ENCODE data around the gene CSNK1E.
A peak's percentile ranks its signal among the peaks of the same experiment; 100 is the strongest.

CSNK1E gene

DNA sequence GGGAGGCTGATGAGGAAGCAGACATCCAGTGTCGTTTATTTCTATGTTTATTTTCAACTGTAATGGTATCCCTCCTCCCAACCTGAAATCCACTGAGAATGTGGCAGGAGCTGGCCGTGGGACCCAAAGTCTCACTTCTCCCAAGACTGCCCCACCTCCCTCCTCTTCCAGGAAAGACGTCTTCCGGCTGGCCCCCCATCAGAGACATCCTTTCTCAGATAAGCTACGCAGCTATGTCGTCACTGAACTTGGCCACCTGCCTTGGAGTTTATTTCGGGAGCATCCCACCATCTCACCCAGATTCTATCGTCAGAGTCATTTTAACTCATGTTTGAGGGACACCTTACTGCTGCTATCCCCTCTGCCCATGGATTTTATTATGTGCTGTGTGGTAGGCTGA, 58.3 kb downstream of the CSNK1E start (continued):
- TF ChIP-seq RARB (CRISPR knock-in tag; IDR thresholded peaks at IDR 0.05): no peak
- TF ChIP-seq OSR1 (CRISPR knock-in tag; IDR thresholded peaks at IDR 0.05): no peak
- TF ChIP-seq ESRRG (CRISPR knock-in tag; IDR thresholded peaks at IDR 0.05): no peak
- TF ChIP-seq ISL1 (CRISPR knock-in tag; IDR thresholded peaks at IDR 0.05): no peak
- TF ChIP-seq ZFP3 (CRISPR knock-in tag; IDR thresholded peaks at IDR 0.05): no peak

DNA sequence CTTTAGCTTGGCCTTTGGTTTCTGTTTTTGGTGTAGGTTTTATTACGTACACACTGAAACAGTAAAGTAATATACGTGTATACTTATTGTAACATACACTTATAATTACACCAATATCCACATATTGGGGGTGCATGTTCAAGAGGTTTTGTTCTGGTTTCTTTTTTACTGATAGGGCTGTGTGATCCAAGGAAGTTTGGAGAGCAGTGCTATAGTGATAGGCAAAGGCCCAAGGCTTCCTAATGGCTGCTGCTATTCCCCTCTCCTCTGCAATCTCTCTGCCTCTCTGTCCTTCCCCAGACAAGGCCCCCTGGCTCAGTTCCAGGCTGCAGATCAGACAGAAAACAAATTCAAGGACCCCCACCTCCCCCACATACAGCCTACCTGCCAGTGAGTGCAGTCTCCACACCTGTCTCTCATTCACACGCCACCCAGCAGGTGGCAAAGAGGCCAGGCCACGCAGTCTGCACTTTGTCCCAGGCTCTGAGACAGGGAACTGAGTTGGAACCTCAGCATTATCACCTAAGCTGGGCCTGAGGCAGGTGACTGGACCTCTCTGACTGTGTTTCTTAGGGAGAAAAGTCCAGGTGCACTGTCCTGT, 59.5 kb downstream of the CSNK1E start:
- ATAC-seq: peak; percentile 57
- TF ChIP-seq PPARA (CRISPR knock-in tag; IDR thresholded peaks at IDR 0.05; ENCODE audit: borderline replicate concordance) (no peak), ZNF8 (CRISPR knock-in tag; IDR thresholded peaks at IDR 0.05) (no peak), ZNF565 (CRISPR knock-in tag; conservative IDR thresholded peaks at IDR 0.05; ENCODE audit: low read depth) (no peak), ZNF70 (CRISPR knock-in tag; IDR thresholded peaks at IDR 0.05) (no peak), ARNTL (CRISPR knock-in tag; IDR thresholded peaks at IDR 0.05; ENCODE audit: borderline replicate concordance, low read depth) (no peak), SNAI2 (CRISPR knock-in tag; IDR thresholded peaks at IDR 0.05) (no peak)
- TF ChIP-seq, protein P1, sequence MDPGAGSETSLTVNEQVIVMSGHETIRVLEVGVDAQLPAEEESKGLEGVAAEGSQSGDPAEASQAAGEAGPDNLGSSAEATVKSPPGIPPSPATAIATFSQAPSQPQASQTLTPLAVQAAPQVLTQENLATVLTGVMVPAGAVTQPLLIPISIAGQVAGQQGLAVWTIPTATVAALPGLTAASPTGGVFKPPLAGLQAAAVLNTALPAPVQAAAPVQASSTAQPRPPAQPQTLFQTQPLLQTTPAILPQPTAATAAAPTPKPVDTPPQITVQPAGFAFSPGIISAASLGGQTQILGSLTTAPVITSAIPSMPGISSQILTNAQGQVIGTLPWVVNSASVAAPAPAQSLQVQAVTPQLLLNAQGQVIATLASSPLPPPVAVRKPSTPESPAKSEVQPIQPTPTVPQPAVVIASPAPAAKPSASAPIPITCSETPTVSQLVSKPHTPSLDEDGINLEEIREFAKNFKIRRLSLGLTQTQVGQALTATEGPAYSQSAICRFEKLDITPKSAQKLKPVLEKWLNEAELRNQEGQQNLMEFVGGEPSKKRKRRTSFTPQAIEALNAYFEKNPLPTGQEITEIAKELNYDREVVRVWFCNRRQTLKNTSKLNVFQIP (CRISPR knock-in tag; IDR thresholded peaks at IDR 0.05; ENCODE audit: borderline replicate concordance, low read depth): no peak

DNA sequence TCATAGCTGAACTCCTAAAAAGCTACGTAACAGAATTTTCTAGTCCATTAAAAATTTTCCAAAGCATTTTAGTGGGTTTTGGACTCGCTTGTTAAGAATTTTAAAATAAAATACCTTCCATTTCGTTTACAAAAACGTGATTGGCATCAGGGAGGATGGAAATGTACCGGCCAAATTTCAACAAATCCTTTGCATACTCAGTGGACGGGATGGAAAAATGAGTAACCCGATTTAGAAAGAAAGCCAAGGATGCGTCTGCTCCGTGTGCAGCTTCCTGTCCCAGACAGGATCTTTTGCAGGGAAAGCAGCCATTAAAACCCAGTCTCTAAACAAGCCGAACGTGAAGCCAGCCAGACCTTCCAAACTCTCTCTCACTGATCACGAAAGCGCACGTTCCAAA, 60.1 kb downstream of the CSNK1E start:
- TF ChIP-seq PPARA (CRISPR knock-in tag; IDR thresholded peaks at IDR 0.05; ENCODE audit: borderline replicate concordance): no peak
- no peak for TF ChIP-seq ZNF565 (CRISPR knock-in tag; conservative IDR thresholded peaks at IDR 0.05; ENCODE audit: low read depth)
- TF ChIP-seq SNAI2 (CRISPR knock-in tag; IDR thresholded peaks at IDR 0.05): no peak
- TF ChIP-seq, protein P2, sequence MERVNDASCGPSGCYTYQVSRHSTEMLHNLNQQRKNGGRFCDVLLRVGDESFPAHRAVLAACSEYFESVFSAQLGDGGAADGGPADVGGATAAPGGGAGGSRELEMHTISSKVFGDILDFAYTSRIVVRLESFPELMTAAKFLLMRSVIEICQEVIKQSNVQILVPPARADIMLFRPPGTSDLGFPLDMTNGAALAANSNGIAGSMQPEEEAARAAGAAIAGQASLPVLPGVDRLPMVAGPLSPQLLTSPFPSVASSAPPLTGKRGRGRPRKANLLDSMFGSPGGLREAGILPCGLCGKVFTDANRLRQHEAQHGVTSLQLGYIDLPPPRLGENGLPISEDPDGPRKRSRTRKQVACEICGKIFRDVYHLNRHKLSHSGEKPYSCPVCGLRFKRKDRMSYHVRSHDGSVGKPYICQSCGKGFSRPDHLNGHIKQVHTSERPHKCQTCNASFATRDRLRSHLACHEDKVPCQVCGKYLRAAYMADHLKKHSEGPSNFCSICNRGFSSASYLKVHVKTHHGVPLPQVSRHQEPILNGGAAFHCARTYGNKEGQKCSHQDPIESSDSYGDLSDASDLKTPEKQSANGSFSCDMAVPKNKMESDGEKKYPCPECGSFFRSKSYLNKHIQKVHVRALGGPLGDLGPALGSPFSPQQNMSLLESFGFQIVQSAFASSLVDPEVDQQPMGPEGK (CRISPR knock-in tag; IDR thresholded peaks at IDR 0.05; ENCODE audit: borderline replicate concordance): no peak
- TF ChIP-seq RARB (CRISPR knock-in tag; IDR thresholded peaks at IDR 0.05): no peak
- TF ChIP-seq ZC3H10 (CRISPR knock-in tag; IDR thresholded peaks at IDR 0.05): no peak
- peak; percentile 69 for ATAC-seq

GRCh38 chr22:38255697-38256096, 61.5 kb downstream of the CSNK1E start:
- TF ChIP-seq ZC3H10 (CRISPR knock-in tag; IDR thresholded peaks at IDR 0.05) (no peak), CSDC2 (CRISPR knock-in tag; IDR thresholded peaks at IDR 0.05) (no peak), OSR1 (CRISPR knock-in tag; IDR thresholded peaks at IDR 0.05) (no peak), CSRNP3 (CRISPR knock-in tag; IDR thresholded peaks at IDR 0.05) (no peak), GLIS3 (CRISPR knock-in tag; IDR thresholded peaks at IDR 0.05) (no peak), ZNF565 (CRISPR knock-in tag; conservative IDR thresholded peaks at IDR 0.05; ENCODE audit: low read depth) (no peak), BACH2 (CRISPR knock-in tag; IDR thresholded peaks at IDR 0.05; ENCODE audit: borderline replicate concordance) (no peak), CREB5 (CRISPR knock-in tag; IDR thresholded peaks at IDR 0.05; ENCODE audit: low read depth) (no peak), ARNTL (CRISPR knock-in tag; IDR thresholded peaks at IDR 0.05; ENCODE audit: borderline replicate concordance, low read depth) (no peak), ESRRG (CRISPR knock-in tag; IDR thresholded peaks at IDR 0.05) (no peak), ZFP3 (CRISPR knock-in tag; IDR thresholded peaks at IDR 0.05) (no peak), ZFP30 (CRISPR knock-in tag; IDR thresholded peaks at IDR 0.05) (no peak), ZNF70 (CRISPR knock-in tag; IDR thresholded peaks at IDR 0.05) (no peak), ZNF8 (CRISPR knock-in tag; IDR thresholded peaks at IDR 0.05) (no peak)
- TF ChIP-seq, protein P3, sequence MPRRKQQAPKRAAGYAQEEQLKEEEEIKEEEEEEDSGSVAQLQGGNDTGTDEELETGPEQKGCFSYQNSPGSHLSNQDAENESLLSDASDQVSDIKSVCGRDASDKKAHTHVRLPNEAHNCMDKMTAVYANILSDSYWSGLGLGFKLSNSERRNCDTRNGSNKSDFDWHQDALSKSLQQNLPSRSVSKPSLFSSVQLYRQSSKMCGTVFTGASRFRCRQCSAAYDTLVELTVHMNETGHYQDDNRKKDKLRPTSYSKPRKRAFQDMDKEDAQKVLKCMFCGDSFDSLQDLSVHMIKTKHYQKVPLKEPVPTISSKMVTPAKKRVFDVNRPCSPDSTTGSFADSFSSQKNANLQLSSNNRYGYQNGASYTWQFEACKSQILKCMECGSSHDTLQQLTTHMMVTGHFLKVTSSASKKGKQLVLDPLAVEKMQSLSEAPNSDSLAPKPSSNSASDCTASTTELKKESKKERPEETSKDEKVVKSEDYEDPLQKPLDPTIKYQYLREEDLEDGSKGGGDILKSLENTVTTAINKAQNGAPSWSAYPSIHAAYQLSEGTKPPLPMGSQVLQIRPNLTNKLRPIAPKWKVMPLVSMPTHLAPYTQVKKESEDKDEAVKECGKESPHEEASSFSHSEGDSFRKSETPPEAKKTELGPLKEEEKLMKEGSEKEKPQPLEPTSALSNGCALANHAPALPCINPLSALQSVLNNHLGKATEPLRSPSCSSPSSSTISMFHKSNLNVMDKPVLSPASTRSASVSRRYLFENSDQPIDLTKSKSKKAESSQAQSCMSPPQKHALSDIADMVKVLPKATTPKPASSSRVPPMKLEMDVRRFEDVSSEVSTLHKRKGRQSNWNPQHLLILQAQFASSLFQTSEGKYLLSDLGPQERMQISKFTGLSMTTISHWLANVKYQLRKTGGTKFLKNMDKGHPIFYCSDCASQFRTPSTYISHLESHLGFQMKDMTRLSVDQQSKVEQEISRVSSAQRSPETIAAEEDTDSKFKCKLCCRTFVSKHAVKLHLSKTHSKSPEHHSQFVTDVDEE (CRISPR knock-in tag; IDR thresholded peaks at IDR 0.05): no peak
- TF ChIP-seq, protein P1 (CRISPR knock-in tag; IDR thresholded peaks at IDR 0.05; ENCODE audit: borderline replicate concordance, low read depth): no peak
- no peak for ATAC-seq

All from SK-N-SH treated with all-trans-retinoic acid at 6 μM for 48 hours (cell line).